GM19463 (cell line): Measurements from ENCODE around the gene C2CD4B.

Source experiments
- ATAC-seq: cut with Tn5 transposase; IDR thresholded peaks from one replicate; pipeline ENCODE4 v1.9.1; 2021; ENCODE audit warnings: mild to moderate bottlenecking, moderate library complexity; ENCODE audit not compliant: unreplicated experiment

The C2CD4B gene

DNA sequence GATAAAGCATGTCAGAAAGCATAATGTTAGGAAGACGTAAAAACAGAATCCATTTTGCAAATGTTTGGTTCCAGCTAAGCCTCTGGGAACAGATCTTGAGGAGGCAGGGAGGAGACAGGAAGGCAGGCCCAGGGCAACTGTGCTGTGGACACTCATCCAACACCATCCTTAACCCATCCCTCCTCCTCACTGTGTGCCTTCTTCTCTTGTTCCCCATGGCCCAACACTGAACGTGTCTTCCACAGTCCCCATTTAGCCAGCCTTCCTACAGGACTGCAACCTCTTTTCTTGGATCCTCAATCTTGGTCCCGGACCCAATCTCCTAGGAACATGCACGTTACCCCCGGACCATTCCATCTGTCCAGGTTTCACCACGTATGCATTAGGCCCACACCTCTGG, 15.4 kb downstream of the C2CD4B start:
- no peak for ATAC-seq

DNA sequence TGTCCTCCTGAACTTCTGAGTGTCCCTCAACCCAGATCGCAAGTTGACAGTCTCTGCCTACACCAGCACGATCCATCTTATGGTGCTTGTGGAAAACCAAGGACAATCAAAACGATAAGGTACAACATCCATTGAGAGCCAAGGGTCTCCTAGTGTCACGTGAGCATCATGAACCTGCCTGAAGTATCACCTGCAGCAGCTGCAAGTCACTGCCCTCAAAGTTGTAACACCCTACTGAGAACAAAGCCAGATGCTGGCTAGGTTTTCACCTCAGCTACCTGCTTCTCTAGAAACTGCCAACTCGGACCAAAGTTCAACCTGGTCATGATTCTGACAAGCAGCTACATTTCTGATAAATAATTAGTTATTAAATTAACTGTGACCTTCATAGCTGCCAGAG, 17.5 kb downstream of the C2CD4B start:
- ATAC-seq, result no peak

DNA sequence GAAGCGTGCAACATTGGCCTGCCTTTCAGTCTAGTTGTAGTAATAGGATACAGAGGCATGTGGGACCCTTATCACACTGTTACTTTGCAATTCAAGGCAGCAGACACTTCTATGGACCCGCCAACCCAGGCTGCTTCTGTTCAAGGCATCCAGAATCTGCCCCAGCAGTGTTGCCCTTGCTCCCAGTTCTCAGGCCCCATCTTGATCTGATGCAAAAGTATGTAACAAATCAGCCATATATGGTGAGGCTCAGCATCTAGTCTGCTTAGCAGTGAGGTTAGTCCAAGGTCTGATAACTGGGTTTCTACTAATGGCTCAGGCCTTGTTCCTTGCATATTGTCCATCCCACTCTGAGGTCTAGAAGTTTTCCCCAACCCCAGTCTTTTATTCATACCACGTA, 17.9 kb downstream of the C2CD4B start:
- ATAC-seq, result no peak

DNA sequence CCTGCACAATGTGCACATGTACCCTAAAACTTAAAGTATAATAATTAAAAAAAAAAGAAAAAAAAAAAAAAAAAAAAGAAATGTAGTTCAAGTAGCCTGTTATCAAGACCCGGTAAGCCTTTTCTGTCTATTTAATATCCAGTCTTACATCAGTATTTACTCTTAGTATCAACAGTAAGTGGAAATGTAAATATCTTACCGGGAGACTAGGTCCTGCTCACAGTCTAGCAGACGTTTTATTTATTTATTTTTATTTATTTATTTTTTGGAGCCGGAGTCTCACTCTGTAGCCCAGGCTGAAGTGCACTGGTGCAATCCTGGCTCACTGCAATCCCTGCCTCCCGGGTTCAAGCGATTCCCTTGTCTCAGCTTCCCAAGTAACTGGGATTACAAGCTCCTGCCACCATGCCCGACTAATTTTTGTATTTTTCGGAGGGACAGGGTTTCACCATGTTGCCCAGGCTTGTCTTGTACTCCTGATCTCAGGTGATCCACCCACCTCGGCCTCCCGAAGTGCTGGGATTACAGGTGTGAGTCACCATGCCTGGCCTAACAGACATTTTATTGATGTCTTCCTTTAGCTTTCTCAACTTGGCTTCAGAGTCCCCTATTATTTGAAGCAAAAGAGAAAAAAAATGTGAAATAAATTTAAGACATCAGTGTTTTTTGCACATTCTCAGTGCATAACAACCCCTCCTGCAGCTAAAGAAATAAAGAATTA, 19.9 kb downstream of the C2CD4B start:
- no peak for ATAC-seq

DNA sequence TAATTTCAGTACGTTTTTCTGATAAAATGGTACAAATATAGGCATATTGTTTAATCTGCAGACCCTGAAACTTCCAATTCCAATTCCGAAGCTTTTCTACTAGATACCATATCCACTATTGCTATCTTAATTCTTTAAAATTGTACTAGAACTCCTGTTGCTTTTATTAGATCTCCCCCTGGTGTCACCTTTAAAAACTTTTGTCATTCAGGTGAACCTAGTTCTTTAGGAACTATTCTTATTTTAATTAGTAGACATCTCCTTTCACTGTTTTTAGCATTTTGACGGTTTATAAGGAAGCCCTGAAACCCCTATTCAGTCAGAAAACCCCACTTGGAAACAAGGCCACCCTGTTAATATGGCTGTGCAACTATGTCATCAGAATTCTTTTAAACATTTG, 22.3 kb downstream of the C2CD4B start:
- ATAC-seq, result no peak

DNA sequence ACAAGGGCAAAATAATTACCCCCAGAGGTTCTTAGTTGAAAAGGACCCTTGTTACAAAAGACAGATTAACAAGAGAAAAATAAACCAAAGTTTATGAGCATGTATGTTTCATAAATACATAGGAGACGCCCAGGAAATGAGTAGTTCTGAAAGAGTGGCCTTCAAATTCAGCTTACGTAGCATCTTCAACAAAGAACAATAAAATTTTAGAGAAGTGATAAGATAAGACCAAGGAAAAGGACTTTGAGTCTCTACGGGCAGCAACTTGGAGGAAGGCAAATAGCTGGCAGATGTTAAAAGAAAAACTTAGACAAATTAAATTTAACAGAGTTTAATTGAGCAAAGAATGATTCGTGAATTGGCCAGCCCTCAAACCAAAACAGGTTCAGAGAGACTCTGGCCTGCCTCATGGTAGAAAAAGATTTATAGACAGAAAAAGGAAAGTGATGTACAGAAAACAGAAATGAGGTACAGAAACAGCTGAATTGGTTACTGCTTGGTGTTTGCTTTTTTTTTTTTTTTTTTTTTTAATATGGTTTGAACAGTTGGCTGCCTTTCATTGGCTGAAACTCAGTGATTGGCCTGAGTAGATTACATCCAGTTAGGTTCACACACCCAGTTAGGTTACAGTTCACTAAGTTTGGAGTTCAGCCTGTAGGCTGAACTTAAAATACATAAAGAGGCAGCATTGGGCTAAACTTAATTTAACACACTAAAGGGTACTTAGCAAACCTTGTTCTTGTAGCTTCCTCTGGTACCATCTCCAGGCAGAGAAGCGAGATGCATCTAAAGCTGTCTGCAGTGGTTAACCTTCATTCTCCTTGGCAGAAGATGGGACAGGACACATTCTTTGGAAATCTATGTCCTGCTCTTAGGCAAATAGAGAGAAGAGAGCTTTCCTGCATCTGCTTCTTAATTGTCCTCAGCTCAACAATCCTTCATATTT, 23.2 kb downstream of the C2CD4B start:
- no peak for ATAC-seq

DNA sequence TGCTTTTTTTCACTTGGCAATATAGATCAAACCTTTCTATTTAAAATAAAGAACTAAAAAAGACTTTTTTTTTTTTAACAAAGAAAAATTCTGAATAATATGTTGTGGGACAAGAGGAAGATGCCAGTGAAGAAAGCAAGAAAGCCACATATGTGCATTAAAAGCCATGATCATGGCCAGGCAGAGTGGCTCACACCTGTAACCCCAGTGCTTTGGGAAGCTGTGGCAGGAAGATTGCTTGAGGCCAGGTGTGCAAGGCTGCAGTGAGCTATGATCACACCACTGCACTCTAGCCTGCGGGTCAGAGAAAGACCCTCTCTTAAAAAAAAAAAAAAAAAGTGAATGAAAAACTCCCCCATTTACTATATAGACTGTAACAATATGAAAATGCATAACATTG, 23.9 kb downstream of the C2CD4B start:
- no peak for ATAC-seq

DNA sequence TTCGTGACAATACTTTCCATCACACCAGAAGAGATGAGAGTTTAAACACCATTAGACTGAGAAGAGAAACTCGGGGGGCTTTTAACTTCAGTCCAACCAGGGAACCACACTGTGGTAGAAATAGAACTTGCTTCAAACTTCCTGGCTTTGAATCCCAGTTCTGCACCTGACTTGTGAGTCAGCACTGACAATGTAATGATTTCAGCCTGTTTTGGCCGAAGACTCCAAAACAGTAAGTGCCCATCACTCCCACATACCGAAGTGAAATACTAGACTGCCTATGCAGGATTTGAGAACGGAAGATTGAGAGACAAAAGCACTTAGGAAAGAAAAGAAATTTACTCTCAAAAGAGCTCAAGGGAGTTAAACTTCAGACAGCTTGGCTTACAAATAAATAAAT, 27.0 kb downstream of the C2CD4B start:
- ATAC-seq, result no peak

DNA sequence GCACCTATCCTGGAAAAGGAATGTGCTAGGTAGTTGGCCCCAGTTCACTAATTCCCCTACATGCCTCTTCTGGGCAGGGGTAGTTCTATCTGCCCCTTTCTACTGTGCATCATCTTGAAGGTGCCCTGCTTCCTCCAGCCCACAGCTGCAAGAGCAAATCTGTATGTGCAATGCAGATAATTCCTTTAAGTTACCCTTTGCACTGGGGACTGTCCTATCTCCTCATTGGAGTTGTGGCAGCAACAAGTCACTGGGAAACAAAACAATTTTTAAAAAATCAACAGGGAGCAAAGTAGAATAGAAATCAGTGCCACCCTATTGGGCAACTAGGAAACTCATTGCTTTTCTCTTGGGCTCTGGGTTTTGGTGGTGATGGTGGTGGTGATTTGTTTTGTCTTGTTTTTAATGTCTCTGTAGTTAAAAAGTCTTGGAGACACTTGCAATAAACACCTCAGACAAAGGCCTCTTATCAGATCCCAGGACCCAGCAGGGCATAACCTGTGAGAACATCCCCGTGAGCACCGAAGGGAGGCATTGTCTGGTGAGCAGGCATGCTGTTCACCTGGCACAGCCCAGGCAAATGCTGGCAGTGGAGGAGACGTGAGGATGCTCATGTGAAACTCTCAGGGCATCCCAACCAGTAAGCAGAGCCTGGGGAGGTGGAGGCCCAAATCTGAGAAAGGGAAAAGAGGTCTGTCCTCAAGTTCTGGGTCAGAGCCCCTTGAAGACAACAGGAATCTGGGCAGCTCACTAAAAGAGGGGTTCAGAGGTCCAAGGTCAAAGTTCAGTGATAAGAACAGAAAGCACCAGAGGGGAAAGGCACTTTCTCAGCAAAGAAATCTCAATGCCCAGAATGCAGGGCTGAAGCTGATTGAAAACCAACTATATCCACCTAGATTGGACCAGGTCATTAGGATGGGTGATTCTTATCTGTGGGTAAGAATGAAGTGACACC, 27.9 kb downstream of the C2CD4B start:
- no peak for ATAC-seq

DNA sequence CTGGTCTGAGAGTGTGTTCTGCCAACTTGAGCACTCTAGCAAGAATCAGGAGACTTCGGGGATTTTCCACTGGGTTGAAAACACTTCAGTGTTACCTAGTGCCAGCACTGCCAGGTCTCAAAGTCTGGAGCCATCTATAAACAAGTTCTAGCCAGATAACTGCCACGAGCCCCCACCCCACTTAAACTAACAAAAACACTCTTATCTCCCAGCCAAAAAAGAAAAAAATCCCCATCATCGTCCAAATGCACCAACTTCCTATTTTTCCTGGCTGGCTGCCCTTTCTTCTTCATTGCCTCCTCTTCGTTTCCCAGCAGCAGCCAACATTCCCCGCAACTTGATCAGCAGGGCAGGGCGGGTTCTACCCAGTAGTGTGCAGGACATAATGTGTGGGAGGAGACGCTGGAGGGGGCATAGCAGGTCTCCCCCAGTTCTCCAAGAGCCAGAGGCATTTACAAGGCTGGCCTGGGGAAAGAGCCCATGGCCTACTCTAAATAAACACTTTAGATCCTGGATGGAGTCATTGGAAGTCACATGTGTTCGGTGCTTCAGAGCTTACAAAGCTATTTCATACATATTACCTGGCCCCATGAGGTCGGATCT, 29.5 kb downstream of the C2CD4B start:
- ATAC-seq, result no peak

DNA sequence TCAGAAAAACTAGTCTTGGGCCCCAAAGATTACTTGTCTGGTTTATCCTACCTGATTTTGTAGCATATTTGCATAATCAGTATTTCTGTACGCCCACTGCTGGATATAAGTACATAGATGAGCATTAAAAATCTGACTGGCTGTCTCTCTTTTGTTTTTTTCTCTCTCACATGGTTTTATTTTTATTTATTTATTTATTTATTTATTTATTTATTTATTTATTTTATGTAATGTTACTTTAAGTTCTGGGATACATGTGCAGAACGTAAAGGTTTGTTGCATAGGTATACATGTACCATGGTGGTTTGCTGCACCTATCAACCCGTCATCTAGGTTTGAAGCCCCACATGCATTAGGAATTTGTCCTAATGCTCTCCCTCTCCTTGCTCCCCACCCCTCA, 31.9 kb downstream of the C2CD4B start:
- ATAC-seq, result no peak

DNA sequence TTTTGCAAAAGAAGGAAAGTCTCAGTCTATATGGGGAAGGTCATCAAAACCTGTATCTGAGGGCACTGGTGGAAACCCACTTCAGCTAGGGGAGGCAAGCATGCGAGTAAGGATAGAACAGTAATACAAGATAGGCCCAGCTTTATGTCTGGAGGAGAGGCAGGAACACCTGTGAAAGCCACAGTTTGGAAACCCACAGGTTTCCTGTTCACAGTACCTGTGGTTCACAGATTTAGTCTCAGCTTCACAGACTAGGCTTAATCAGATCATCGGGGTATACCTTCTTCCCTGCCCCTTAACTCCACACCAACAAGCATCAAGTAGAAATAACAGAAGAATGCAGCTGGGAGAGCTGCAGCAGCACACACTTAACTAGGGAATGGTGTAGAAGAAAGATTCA, 36.2 kb downstream of the C2CD4B start:
- ATAC-seq, result no peak

DNA sequence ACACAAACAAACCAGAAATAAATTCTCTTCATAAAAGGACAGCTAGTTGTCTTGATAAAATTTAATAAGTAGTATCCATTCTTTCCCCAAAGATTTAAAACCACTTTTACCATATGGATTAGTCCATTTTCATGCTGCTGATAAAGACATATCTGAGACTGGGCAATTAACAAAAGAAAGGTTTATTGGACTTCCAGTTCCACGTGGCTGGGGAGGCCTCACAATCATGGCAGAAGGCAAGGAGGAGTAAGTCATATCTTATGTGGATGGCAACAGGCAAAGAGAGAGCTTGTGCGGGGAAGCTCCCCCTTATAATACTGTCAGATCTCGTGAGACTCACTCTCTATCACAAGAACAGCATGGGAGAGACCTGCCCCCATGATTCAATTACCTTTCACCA, 38.7 kb downstream of the C2CD4B start:
- ATAC-seq, result no peak

DNA sequence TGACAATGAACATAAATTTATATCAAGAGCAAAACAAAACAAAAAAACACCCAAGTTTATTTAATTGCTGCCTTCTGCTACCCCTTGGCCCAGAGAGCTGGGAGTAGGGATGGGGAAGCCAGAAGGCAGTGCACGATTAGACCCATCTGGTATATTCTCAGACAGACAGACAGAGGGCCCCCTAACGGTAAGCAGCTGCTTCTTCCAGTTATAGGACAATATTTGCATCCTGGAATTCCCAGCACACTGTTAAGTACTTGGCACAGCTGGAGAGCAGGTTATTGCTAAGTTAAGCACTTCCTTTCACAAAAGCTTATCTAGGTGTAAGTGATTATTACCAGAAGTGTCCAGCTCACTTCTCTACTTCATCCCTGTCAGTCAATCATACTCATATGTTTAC, 39.3 kb downstream of the C2CD4B start:
- no peak for ATAC-seq

DNA sequence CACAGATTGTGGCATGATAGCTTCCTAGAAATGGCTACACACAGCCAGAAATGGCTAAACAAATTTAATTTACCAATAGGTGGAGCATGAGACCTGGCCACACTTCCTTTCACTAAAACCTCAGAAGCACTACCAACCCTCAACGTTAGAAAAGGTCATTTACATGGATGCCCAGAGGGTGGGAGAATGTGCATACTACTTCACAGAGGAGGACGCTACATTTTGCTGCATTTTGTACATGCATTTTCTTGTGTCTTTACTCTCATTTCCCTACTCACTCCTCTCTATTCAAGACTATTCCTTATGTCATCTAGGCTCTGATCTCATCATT, 40.1 kb downstream of the C2CD4B start:
- ATAC-seq, result no peak

DNA sequence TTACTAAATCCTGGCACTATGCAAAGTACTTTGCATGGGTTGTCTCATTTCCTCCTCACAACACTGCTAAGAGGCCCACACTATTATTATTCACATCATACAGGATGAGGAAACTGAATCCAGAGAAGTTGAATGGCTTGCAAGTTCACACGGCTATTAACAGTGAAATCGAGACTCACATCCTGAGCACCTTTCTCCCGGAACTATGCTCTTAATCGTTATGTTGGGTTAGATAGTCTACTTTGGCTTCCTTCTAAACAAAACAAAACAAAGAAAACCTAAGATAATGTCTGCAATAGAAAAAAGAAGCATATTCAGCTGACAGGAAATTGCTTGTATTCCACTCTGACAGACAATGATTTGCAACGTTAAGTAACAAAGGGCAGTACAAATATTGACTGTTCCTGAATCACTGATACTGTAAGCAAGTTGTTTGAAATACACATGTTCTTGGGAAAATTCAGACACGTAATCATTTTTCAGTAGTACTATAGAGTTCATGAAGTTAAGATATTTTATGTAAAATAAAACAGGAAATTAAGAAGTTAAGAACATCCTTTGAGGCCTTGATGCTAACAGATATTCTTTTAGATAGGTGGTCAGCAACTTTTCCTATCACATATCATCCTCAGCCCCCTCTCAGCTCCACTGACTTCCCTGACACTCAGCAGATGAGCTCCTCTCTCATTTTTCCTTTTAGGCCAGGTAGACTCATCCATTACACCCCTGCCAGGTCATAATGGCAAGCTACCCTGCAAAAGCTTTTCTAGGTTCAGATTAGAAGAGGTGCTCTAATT, 40.7 kb downstream of the C2CD4B start:
- ATAC-seq, result no peak

DNA sequence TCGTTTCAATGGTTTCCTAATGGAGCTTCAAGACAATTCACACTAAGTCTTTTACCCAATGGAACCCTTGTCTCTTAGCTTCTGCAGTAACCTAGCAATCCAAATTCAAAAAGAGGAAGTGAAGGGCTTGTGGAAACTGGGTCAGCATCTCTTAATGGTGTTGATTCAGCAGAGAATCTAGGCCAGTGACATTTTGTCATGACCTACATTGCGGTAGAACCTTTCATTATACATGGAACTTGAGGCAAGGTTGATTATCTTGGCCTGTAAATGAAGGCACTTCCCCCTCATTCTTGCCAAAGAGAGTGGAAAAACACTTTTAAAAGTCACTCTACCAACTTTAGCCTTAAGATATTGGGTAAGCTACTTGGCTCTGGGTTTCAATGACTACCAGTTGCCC, 42.8 kb downstream of the C2CD4B start:
- ATAC-seq, result no peak

DNA sequence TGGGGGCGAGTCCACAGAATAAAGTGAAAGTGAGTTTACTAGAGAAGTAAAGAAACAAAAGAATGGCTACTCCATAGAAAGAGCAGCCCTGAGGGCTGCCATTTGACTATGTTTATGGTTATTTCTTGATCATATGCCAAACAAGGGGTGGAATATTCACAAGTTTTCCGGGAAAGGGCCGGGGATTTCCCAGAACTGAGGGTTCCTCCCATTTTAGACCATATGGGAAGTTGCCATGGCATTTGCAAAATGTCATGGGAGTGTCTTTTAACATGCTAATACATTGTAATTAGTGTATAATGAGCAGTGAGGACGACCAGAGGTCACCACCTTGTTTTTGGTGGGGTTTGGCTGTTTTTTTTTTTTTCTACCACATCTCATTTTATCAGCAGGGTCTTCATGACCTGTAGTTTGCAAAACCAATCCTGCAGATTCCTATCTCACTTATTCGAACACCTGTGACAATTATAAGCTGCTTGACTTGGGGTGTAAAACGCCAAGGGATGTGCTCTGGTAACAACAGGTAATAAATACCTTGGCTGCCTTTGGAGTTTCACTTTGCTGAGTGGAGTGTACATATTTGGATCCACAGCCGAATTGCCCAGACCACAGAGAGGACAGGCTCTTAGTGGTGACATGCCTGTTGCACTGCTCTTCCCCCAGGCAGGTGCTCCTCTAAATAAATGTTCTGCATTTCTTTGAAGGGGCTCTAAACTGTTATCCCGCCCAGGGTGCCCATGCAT, 43.6 kb downstream of the C2CD4B start:
- no peak for ATAC-seq

DNA sequence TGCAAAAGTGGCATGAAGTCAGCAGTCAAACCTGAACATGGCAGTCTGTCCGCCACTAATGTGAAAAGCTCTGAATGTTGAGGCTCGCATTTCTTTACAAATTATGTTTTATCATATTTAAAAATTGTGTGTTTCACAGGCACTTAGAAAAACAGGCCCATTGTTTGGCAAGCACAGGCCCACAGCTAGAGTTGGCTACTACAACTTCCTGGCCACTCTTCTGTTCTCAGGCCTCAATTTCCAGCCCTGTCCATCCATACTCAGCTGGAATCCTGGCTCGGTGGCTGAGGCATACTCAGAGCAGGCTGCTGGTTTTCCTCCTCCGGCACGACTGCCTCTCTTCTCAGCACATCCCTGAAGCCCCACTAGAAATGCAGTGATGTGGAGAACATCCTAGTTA, 44.3 kb downstream of the C2CD4B start:
- no peak for ATAC-seq
